ENCODE measurements around the gene NLK. TPM values are rescaled to one million over a fixed set of nuclear protein-coding genes. Genes with fewer than 3 reads are reported as not detected.
"Not testable (repeated sequence)": the region's sequence is repeated elsewhere in the genome, so short reads cannot be mapped to it uniquely, and the experiment has no call there.

NLK gene
- total RNA-seq, 4 donors from 2014 or later: 24.7 to 37.5 (median 32.4) TPM

DNA sequence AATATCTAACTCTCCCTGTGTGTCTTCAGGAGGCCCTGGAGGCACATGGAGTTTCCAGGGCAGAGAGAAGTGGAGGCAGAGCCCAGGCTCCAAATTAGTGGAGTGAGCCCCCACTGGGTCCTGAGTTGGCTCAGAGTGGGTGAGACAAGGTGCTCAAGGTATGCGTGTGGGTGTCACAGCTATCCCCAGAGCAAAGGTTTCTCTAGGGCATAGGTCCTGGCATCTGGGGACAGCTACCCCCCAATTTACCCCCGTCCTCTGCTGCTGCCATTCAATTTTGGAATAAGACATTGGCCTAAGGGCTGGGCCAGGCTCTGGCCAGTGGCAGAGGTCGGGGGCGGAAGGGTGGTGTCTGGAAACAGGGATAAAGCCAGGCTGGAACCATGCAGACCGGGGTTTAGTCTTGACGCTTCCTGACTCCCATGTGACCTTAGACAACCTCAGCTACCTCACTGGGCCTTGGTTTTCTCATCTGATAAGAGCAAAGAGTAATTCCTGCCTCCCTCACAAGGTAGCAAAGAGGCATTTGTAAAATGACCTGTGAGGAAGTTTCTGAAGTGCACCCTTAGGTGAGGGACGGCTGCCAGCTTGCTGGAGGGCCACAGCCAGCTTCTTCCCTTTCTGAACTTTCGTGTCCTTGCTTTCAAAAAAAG, 198.3 kb downstream of the NLK start:
- WGBS, 2 donors: 83 to 84% methylated on average over 7 to 8 of the region's 8 CpGs
- H3K27me3 ChIP-seq: no peaks in the 10 kb centered on the region
- no peaks in the 10 kb centered on the region for H3K9me3 ChIP-seq
- no peaks in the 10 kb centered on the region for H3K4me1 ChIP-seq
- H3K27ac ChIP-seq: no peak overlapping the region
- DNase-seq (ENCODE audit: low spot score in 2 of 2): no peak
- TF ChIP-seq EP300 (IDR thresholded peaks at IDR 0.05): no peak
- no peaks in the 10 kb centered on the region for H3K36me3 ChIP-seq
- H3K4me3 ChIP-seq: no peak overlapping the region

DNA sequence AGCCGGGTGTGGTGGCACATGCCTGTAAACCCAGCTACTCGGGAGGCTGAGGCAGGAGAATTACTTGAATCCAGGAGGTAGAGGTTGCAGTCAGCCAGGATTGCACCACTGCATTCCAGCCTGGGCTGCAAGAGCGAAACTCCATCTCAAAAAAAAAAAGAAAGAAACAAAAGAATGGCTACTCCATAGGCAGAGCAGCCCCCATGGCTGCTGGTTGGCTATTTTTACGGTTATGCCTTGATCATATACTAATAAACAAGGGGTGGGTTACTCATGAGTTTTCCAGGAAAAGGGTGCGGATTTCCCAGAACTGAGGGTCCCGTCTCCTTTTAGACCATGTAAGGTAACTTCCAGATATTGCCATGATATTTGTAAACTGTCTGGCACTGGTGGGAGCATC, 200.3 kb downstream of the NLK start:
- Histone ChIP-seq H3K36me3 (no peaks in the 10 kb centered on the region), H3K9me3 (no peaks in the 10 kb centered on the region), H3K4me3 (no peak overlapping the region), H3K4me1 (no peaks in the 10 kb centered on the region), H3K27me3 (no peaks in the 10 kb centered on the region), H3K27ac (no peak overlapping the region)
- WGBS, 2 donors: 81 to 84% methylated on average over 6 of the region's 6 CpGs
- TF ChIP-seq POLR2A (IDR thresholded peaks at IDR 0.05) (no peak), EP300 (IDR thresholded peaks at IDR 0.05) (no peak)
- TF ChIP-seq, protein P1, sequence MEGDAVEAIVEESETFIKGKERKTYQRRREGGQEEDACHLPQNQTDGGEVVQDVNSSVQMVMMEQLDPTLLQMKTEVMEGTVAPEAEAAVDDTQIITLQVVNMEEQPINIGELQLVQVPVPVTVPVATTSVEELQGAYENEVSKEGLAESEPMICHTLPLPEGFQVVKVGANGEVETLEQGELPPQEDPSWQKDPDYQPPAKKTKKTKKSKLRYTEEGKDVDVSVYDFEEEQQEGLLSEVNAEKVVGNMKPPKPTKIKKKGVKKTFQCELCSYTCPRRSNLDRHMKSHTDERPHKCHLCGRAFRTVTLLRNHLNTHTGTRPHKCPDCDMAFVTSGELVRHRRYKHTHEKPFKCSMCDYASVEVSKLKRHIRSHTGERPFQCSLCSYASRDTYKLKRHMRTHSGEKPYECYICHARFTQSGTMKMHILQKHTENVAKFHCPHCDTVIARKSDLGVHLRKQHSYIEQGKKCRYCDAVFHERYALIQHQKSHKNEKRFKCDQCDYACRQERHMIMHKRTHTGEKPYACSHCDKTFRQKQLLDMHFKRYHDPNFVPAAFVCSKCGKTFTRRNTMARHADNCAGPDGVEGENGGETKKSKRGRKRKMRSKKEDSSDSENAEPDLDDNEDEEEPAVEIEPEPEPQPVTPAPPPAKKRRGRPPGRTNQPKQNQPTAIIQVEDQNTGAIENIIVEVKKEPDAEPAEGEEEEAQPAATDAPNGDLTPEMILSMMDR (IDR thresholded peaks at IDR 0.05): no peak
- DNase-seq (ENCODE audit: low spot score in 2 of 2): no peak

DNA sequence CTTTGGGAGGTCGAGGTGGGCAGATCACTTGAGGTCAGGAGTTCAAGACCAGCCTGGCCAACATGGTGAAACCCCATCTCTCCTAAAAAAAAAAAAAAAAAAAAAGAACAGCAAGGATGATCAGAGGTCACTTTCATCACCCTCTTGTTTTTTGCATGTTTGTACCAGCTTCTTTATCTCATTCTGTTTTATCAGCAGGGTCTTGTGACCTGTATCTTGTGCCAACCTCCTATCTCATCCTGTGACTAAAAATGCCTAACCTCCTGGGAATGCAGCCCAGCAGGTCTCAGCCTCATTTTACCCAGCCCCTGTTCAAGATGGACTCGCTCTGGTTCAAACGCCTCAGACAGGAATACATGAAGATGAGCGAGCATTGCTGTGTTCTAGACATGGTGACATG, 200.8 kb downstream of the NLK start:
- H3K27me3 ChIP-seq; H3K27ac ChIP-seq; H3K36me3 ChIP-seq; DNase-seq (ENCODE audit: low spot score in 2 of 2); H3K9me3 ChIP-seq; H3K4me3 ChIP-seq; H3K4me1 ChIP-seq: not testable (repeated sequence)
- 89 to 94% methylated on average over 4 of the region's 4 CpGs for WGBS, 2 donors

DNA sequence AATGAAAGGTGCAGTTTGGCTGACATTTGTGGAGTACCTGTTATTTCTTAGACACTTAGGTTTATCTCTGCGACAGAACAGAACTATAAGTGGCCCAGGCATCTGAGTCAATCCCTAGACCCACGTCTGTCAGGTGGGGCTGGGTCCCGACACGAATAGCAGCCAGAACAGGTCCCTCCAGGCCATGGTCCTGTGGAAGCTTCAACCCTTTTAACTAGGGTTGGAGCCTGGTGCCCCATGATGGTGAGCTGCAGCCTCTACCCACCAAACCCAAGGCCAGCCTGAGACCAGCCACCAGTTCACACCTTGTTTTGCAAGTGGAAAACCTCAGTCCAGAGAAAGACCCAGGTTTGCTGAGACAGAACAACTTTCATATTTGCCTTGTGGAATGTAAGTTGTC, 202.0 kb downstream of the NLK start:
- Histone ChIP-seq H3K27me3 (no peaks in the 10 kb centered on the region), H3K36me3 (no peaks in the 10 kb centered on the region), H3K9me3 (no peaks in the 10 kb centered on the region), H3K4me1 (no peaks in the 10 kb centered on the region), H3K4me3 (no peak overlapping the region), H3K27ac (no peak overlapping the region)
- 85 to 87% methylated on average over 4 of the region's 4 CpGs for WGBS, 2 donors
- no peak for TF ChIP-seq POLR2A (IDR thresholded peaks at IDR 0.05)
- TF ChIP-seq, protein P1 (IDR thresholded peaks at IDR 0.05): no peak
- no peak for TF ChIP-seq EP300 (IDR thresholded peaks at IDR 0.05)
- DNase-seq (ENCODE audit: low spot score in 2 of 2): no peak

Small RNAs within 50 kb of the gene (small RNA-seq; reads per million reads assigned to genes)
- gene RF00006 (not detected), gene RF00156 (not detected), gene RF00601 (not detected), gene RPS29P22 (not detected)

Other genes starting within 250 kb of the NLK start
- gene NOS2, start 242.1 kb upstream of the NLK start, total RNA-seq: 1 to 10 TPM in 1 of 4 donors, under 1 TPM in 3; 0.22 to 2.9 (median 0.72) TPM
- 10 to 100 TPM; 34.1 to 49.6 (median 37.7) TPM for gene LYRM9, start 149.3 kb upstream of the NLK start, total RNA-seq

All from tibial nerve (tissue), 4 donors.